ENCODE results near the gene ARRDC2. TPM values are rescaled to one million over a fixed set of nuclear protein-coding genes. Genes with fewer than 3 reads are reported as not detected.

Gene ARRDC2
- total RNA-seq, 1 experiment from 2014 or later: 9.2 TPM

DNA sequence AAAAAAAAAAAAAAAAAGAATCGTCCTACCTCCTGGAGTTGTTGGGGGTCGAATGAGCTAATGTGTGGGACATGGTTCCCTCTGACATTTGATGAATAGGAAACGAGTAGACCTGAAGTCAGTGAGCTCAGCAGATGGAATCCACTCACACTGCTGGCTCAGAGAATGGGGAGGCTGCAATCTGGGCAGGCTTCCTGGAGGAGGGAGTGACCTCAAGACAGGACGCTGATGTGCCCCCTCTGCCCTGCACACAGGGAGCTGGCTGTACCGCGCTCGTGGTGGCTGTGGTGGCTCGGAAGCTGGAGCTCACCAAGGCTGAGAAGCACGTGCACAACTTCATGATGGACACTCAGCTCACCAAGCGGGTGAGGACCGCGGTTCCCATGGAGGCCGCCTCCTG, 19.8 kb upstream of the ARRDC2 start (continued):
- TF ChIP-seq ZNF532 (CRISPR knock-in tag; IDR thresholded peaks at IDR 0.05; ENCODE audit: borderline replicate concordance) (no peak), ETV6 (CRISPR knock-in tag; IDR thresholded peaks at IDR 0.05) (no peak), PRRX2 (CRISPR knock-in tag; IDR thresholded peaks at IDR 0.05) (no peak), NFATC4 (CRISPR knock-in tag; IDR thresholded peaks at IDR 0.05) (no peak), ZNF281 (CRISPR knock-in tag; IDR thresholded peaks at IDR 0.05) (no peak)

- no peak overlapping the region for H3K27ac Mint-ChIP-seq
- no peaks in the 10 kb centered on the region for H3K9me3 Mint-ChIP-seq
- H3K4me1 Mint-ChIP-seq: peaks cover 5% of the 10 kb centered on the region
- ChIA-PET POLR2A (no interaction called here), CTCF (interaction anchor here (1.4 kb wide), 1 partner anchor 44 kb away, joined by 4 read pairs; no protein-coding TSS in a partner anchor)
- DNase-seq (ENCODE audit: low spot score) (no peak), ATAC-seq (no peak)
- no peaks in the 10 kb centered on the region for H3K27me3 Mint-ChIP-seq (ENCODE audit: low read depth)
- no peaks in the 10 kb centered on the region for H3K36me3 Mint-ChIP-seq
- H3K4me3 Mint-ChIP-seq: no peak overlapping the region
- TF ChIP-seq, protein P1, sequence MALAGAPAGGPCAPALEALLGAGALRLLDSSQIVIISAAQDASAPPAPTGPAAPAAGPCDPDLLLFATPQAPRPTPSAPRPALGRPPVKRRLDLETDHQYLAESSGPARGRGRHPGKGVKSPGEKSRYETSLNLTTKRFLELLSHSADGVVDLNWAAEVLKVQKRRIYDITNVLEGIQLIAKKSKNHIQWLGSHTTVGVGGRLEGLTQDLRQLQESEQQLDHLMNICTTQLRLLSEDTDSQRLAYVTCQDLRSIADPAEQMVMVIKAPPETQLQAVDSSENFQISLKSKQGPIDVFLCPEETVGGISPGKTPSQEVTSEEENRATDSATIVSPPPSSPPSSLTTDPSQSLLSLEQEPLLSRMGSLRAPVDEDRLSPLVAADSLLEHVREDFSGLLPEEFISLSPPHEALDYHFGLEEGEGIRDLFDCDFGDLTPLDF (CRISPR knock-in tag; IDR thresholded peaks at IDR 0.05): no peak
- TF ChIP-seq NFATC4 (CRISPR knock-in tag; IDR thresholded peaks at IDR 0.05) (no peak), SMAD3 (CRISPR knock-in tag; IDR thresholded peaks at IDR 0.05; ENCODE audit: borderline replicate concordance) (no peak), CREM (CRISPR knock-in tag; IDR thresholded peaks at IDR 0.05) (no peak), NR3C1 (CRISPR knock-in tag; conservative IDR thresholded peaks at IDR 0.05; ENCODE audit: low read depth) (no peak), PRRX2 (CRISPR knock-in tag; IDR thresholded peaks at IDR 0.05) (no peak), ZNF425 (CRISPR knock-in tag; conservative IDR thresholded peaks at IDR 0.05) (no peak), CDX4 (CRISPR knock-in tag; IDR thresholded peaks at IDR 0.05; ENCODE audit: borderline replicate concordance) (no peak), JAZF1 (CRISPR knock-in tag; IDR thresholded peaks at IDR 0.05) (no peak), NFE2L1 (CRISPR knock-in tag; IDR thresholded peaks at IDR 0.05) (no peak), NR1H2 (CRISPR knock-in tag; IDR thresholded peaks at IDR 0.05) (no peak), MXD4 (CRISPR knock-in tag; IDR thresholded peaks at IDR 0.05; ENCODE audit: borderline replicate concordance) (no peak), ATF2 (CRISPR knock-in tag; IDR thresholded peaks at IDR 0.05; ENCODE audit: borderline replicate concordance, low read depth) (no peak)
- TF ChIP-seq, protein P2, sequence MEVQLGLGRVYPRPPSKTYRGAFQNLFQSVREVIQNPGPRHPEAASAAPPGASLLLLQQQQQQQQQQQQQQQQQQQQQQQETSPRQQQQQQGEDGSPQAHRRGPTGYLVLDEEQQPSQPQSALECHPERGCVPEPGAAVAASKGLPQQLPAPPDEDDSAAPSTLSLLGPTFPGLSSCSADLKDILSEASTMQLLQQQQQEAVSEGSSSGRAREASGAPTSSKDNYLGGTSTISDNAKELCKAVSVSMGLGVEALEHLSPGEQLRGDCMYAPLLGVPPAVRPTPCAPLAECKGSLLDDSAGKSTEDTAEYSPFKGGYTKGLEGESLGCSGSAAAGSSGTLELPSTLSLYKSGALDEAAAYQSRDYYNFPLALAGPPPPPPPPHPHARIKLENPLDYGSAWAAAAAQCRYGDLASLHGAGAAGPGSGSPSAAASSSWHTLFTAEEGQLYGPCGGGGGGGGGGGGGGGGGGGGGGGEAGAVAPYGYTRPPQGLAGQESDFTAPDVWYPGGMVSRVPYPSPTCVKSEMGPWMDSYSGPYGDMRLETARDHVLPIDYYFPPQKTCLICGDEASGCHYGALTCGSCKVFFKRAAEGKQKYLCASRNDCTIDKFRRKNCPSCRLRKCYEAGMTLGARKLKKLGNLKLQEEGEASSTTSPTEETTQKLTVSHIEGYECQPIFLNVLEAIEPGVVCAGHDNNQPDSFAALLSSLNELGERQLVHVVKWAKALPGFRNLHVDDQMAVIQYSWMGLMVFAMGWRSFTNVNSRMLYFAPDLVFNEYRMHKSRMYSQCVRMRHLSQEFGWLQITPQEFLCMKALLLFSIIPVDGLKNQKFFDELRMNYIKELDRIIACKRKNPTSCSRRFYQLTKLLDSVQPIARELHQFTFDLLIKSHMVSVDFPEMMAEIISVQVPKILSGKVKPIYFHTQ (CRISPR knock-in tag; IDR thresholded peaks at IDR 0.05): no peak
- TF ChIP-seq, protein P3, sequence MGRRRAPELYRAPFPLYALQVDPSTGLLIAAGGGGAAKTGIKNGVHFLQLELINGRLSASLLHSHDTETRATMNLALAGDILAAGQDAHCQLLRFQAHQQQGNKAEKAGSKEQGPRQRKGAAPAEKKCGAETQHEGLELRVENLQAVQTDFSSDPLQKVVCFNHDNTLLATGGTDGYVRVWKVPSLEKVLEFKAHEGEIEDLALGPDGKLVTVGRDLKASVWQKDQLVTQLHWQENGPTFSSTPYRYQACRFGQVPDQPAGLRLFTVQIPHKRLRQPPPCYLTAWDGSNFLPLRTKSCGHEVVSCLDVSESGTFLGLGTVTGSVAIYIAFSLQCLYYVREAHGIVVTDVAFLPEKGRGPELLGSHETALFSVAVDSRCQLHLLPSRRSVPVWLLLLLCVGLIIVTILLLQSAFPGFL (CRISPR knock-in tag; IDR thresholded peaks at IDR 0.05; ENCODE audit: borderline replicate concordance): no peak
Observed at GRCh38 chr19:17989425-17990094, 18.4 kb upstream of the ARRDC2 start.

Measured in WTC11 (cell line).